BE2C (cell line): ENCODE results near the gene VWA3B.

Source experiments
- DNase-seq: peaks from one replicate; pipeline ENCODE4 v3.0.0-alpha.2; 2020
- H3K27me3 ChIP-seq: fragments of 250-450 bp; sonication (Bioruptor Pico); 2 replicates; pipeline ENCODE4 v1.5.1; 2020; ENCODE audit warnings: mild to moderate bottlenecking
- H3K36me3 ChIP-seq: fragments of 250-450 bp; sonication (Bioruptor Pico); 2 replicates; pipeline ENCODE4 v1.5.1; 2020; ENCODE audit warnings: mild to moderate bottlenecking
- H3K4me1 ChIP-seq: fragments of 250-450 bp; sonication (Bioruptor Pico); 2 replicates; pipeline ENCODE4 v1.5.1; 2020
- H3K4me3 ChIP-seq: 2 replicates; pipeline ENCODE4 v1.5.1; 2011; ENCODE audit warnings: low read depth, low read length
- H3K9me3 ChIP-seq: fragments of 250-450 bp; sonication (Bioruptor Pico); 2 replicates; pipeline ENCODE4 v1.5.1; 2020
- TF ChIP-seq, protein P1 (sequence below): IDR thresholded peaks from 2 replicates; pipeline ENCODE4 v1.5.1; 2012; ENCODE audit warnings: mild to moderate bottlenecking, low read depth, low read length

The VWA3B gene

DNA sequence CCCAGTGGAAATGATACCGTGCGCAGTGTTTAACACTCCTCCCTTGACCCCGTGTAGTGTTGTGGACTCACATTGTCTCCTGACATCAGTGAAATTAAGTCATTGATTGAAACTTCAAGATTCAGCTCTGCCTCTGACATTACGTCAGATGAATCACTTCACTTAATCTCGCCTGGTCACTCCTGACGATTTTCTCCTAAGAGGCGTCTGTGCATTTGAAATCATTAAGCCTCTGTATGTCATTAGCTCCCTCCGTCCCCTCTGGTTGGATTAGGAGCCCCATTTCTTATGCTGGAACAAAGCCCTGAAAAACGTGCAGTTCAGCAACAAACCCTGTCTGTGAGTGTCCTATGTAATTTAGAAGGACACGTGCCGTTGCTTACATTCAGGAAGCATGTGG lies 222.6 kb downstream of the VWA3B start:
- H3K36me3 ChIP-seq, result no peaks in the 10 kb centered on the region
- no peaks in the 10 kb centered on the region for H3K4me1 ChIP-seq
- H3K9me3 ChIP-seq, result no peaks in the 10 kb centered on the region
- DNase-seq, result no peak
- TF ChIP-seq, protein P1, sequence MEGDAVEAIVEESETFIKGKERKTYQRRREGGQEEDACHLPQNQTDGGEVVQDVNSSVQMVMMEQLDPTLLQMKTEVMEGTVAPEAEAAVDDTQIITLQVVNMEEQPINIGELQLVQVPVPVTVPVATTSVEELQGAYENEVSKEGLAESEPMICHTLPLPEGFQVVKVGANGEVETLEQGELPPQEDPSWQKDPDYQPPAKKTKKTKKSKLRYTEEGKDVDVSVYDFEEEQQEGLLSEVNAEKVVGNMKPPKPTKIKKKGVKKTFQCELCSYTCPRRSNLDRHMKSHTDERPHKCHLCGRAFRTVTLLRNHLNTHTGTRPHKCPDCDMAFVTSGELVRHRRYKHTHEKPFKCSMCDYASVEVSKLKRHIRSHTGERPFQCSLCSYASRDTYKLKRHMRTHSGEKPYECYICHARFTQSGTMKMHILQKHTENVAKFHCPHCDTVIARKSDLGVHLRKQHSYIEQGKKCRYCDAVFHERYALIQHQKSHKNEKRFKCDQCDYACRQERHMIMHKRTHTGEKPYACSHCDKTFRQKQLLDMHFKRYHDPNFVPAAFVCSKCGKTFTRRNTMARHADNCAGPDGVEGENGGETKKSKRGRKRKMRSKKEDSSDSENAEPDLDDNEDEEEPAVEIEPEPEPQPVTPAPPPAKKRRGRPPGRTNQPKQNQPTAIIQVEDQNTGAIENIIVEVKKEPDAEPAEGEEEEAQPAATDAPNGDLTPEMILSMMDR, result no peak
- H3K27me3 ChIP-seq, result no peaks in the 10 kb centered on the region
- no peak overlapping the region for H3K4me3 ChIP-seq

- no peaks in the 10 kb centered on the region for H3K4me1 ChIP-seq
- TF ChIP-seq, protein P1, result no peak
- no peaks in the 10 kb centered on the region for H3K36me3 ChIP-seq
- no peaks in the 10 kb centered on the region for H3K9me3 ChIP-seq
- no peaks in the 10 kb centered on the region for H3K27me3 ChIP-seq
- H3K4me3 ChIP-seq, result no peak overlapping the region
- DNase-seq, result no peak
These were observed 223.0 kb downstream of the VWA3B start for GRCh38 chr2:98310010-98310409.

- TF ChIP-seq, protein P1, result no peak
- Histone ChIP-seq H3K4me3 (no peak overlapping the region), H3K36me3 (no peaks in the 10 kb centered on the region), H3K27me3 (no peaks in the 10 kb centered on the region), H3K9me3 (no peaks in the 10 kb centered on the region), H3K4me1 (no peaks in the 10 kb centered on the region)
- DNase-seq, result no peak
These were observed 224.1 kb downstream of the VWA3B start for GRCh38 chr2:98311090-98311489.

GRCh38 chr2:98311771-98312545 lies 225.0 kb downstream of the VWA3B start:
- Histone ChIP-seq H3K36me3 (no peaks in the 10 kb centered on the region), H3K4me1 (no peaks in the 10 kb centered on the region), H3K9me3 (no peaks in the 10 kb centered on the region), H3K4me3 (no peak overlapping the region), H3K27me3 (no peaks in the 10 kb centered on the region)
- TF ChIP-seq, protein P1, result no peak
- DNase-seq, result no peak

DNA sequence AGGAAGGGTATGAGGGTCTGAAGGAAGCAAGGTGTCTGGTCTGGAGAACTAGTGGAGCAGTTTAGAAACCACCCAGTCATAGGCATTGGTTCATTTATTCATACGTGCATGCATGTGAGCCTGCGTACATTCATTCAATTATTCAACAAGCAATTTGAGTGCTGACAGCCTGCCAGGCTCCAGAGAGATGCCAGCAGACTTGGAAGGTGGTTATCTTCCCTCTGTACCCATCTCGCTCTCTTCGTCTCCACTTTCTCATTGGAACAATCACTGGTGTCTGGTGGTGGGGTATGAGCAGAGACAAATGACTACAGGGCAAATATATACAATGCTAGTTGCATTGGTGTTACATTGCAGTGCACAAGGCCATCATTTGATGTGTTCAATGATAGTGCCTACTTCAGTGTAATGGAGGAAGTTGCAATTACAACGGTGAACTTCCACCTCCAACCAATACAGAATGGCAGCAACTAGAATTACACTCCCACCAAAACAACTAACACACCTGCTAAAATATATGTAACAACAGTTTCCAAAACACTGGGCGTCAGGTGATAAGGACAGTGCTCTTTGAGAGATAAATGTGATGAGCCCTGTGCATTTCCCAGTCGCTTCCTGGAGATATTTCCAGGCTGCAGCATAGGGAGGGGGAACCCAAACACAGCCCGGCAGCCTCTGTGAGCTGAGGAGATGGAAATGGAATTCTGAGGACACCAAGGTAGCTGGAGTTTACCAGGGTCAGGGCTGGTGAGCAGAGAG lies 226.7 kb downstream of the VWA3B start:
- DNase-seq, result no peak
- no peaks in the 10 kb centered on the region for H3K4me1 ChIP-seq
- H3K36me3 ChIP-seq, result no peaks in the 10 kb centered on the region
- H3K9me3 ChIP-seq, result no peaks in the 10 kb centered on the region
- no peaks in the 10 kb centered on the region for H3K27me3 ChIP-seq
- TF ChIP-seq, protein P1, result no peak
- H3K4me3 ChIP-seq, result no peak overlapping the region

- no peaks in the 10 kb centered on the region for H3K27me3 ChIP-seq
- no peak overlapping the region for H3K4me3 ChIP-seq
- no peak for DNase-seq
- no peaks in the 10 kb centered on the region for H3K4me1 ChIP-seq
- no peaks in the 10 kb centered on the region for H3K9me3 ChIP-seq
- H3K36me3 ChIP-seq, result no peaks in the 10 kb centered on the region
- TF ChIP-seq, protein P1, result no peak
These were observed 227.3 kb downstream of the VWA3B start for GRCh38 chr2:98314251-98314650.
